ENCODE measurements around the gene RPN2.
"Not testable (repeated sequence)": the region's sequence is repeated elsewhere in the genome, so short reads cannot be mapped to it uniquely, and the experiment has no call there.

The RPN2 gene

DNA sequence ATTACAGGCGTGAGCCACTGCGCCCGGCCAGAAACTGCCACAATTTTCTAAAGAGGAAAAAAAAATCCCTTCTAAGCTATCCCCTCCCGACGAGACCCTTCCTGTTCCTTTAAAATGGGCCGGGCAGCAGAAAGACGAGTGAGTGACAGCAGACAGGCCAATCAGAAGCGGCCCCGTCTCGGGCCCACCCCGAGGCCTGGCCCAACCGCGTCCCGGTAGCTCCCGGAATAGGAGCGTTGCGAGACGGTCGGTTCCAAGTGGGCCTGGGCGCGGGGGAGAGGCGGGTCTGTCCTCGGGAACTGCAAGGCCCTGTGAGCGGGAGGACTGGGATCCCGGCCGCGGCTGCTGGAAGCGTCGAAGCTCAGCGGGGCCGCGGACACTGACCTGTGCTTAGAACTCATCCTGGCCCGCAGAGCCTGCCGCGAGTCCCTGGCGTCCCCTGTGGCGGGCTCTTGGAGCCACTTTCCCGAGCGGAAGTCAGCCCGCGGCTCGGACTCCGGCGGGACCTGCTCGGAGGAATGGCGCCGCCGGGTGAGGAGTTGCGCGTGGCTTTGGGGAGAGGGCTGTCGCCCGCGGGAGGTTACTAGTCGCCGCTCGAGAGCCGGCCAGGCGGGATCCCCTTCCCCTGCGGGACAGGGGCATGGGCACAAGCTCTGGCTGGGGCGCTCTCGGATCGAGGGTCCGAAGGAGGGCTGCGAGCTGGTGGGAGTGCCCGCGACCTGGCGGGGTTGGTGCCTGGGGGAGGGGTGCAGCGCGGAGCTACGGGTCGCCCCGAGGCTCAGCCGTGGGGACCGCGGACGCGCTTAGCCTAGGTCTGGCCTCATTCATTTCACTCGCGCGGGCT is at the start of gene RPN2, which contains the start of gene MROH8:
Gene RPN2, plus strand, starts transcription at position 492 of the 844 bp plus-strand sequence. Its CDS starts 27 bp downstream, at position 519.
Gene MROH8, minus strand, starts transcription at position 710 of the 844 bp plus-strand sequence.
- DNase-seq (ENCODE audit: low read depth) = peak; percentile 95

DNA sequence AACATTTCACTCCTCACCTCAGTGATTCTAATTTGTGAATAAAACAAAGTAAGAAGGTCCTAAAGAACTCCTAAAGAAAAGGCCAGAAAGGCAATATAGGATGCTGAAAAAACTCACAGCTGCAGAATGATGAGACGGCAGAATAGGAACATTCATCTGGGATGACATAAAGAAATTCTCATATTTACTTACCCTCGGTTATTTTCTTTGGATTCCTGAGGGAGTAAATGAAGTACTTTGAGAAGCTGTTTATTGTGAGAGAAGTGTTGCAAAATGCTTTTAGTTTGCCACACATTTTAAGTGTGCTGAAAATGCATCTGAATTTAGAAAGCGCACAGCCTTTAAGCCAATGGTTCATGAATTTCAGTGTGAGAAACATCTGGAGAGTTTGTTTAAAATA is 47.6 kb upstream of the RPN2 start:
- no peak for DNase-seq (ENCODE audit: low read depth)

DNA sequence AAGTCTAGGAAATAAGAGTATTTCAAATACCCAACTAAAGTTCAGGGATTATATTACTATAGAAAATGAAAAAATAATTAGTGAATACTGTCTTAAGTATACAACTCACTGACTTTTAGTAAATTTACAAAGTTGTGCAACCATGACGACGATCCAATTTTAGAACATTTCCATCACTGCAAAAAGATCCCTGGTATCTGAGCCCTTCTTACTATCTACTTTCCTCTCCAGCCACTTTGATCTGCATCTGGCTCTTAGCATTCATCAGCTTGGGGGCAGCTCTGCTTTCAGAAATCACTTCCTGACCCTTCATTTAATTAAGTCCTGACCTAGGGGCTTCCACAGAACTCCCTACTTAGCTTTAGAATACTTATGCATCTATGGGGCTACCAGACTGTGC is 45.2 kb upstream of the RPN2 start:
- DNase-seq (ENCODE audit: low read depth) = no peak

DNA sequence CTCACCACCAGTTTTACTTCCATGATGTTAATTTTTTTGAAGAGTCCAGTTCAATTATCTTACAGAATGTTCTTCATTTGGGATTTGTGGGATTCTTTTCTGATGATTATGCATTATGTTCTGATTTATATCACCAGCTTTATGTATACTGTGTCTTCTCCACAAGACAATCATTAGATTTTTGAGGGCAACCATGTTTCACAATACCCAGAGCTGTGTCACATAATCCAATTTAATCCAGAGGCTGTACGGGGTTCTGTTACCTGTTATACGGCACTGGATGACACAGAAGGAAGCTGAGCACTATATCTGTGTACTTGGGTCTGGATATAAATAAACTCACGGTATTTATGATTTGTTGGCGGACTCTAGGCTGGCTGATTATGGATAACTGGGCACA is 41.6 kb upstream of the RPN2 start:
- DNase-seq (ENCODE audit: low read depth) = no peak

DNA sequence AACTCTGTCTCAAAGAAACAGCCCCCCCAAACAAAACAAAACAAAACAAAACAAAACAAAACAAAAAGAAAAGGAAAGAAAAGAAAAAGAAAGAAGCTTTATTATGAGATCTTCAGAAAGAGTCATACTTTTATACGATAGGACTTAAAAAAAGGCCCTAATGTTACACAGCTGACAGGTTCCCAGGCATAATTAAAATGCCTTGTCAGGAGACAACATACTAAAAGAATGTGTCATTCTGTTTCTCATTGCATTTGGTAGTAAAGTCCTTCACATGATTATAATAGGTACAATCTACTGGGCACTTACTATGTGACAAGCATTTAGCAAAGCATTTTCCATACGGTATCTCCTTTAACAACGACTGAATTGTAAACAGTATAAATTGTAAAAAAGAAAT is 36.4 kb upstream of the RPN2 start:
- no peak for DNase-seq (ENCODE audit: low read depth)

DNA sequence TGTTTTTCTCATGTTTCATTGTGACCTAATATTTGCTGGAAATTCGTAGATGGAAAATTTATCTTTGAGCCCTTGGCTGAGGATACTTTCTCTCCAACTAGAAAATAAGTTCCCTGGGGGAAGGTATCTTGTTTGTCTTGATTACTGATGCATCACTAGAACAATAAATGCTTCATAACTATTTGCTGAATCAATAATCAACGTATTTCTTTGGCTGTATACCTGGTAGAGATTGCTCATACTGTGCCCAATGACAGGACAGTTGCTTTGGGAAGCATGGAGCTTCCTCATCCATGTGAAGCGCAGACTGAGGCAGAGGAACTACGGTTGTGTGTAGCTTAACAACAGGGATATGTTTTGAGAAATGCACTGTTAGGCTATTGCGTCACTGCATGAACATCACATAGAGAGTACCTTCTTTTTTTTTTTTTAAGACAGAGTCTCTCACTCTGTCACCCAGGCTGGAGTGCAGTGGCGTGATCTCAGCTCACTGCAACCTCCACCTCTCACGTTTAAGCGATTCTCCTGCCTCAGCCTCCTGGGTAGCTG is 34.2 kb upstream of the RPN2 start:
- DNase-seq (ENCODE audit: low read depth) = no peak

DNA sequence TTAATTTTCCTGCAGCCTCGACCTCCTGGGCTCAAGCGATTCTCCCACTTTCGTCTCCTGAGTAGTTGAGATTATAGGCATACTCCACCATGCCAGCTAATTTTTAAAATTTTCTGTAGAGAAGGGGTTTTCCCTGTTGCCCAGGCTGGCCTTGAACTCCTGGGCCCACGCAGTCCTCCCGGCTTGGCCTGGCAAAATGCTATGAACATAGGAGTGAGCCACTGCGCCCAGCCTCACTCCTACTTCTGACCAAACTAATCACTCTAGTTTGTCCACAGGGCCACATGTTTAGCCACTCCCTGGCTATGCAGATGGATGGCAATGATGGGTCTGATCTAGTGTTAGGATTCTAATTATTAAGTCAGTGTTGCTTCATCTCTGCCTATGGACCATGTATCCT is 31.9 kb upstream of the RPN2 start:
- DNase-seq (ENCODE audit: low read depth) = no peak

DNA sequence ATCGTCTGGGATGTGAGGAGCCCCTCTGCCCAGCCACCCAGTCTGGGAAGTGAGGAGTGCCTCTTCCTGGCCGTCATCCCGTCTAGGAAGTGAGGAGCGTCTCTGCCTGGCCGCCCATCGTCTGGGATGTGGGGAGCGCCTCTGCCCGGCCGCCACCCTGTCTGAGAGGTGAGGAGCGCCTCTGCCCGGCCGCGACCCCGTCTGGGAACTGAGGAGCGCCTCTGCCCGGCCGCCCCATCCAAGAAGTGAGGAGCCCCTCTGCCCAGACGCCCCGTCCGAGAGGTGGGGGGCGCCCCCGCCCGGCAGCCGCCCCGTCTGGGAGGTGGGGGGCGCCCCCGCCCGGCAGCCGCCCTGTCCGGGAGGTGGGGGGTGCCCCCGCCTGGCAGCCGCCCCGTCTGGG is 28.3 kb upstream of the RPN2 start:
- not testable (repeated sequence) for DNase-seq (ENCODE audit: low read depth)

DNA sequence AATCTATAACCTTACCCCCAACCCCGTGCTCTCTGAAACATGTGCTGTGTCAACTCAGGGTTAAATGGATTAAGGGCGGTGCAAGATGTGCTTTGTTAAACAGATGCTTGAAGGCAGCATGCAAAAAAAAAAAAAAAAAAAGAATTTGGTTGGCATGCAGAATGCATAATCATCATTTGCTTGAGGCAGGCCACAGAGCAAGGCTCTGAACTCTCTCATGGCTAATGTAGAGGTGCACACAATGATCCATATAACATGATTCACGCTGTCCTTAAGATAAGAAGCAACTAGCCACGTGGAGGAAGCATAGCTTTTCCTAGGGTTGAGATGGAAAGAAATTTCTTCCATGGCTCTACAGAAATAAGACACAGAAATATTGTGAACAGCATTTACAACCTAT is 27.6 kb upstream of the RPN2 start:
- DNase-seq (ENCODE audit: low read depth) = no peak

DNA sequence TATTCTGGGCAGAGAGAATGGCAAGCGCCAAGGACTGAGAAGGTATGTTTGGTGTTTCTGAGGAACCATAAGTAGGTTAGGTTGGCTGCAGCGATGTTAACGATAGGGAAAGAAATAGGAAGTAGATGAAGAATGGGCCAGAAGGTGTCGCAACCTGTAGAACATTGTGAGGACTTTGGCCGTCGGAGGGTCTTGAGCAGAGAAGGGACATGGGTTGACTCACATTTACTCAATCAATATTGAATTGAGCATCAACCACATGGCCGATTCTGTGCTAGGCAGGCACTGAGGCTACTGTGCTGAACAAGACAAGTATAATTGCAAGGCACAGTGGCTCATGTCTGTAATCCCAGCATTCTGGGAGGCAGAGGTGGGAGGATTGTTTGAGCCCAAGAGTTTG is 26.8 kb upstream of the RPN2 start:
- no peak for DNase-seq (ENCODE audit: low read depth)

DNA sequence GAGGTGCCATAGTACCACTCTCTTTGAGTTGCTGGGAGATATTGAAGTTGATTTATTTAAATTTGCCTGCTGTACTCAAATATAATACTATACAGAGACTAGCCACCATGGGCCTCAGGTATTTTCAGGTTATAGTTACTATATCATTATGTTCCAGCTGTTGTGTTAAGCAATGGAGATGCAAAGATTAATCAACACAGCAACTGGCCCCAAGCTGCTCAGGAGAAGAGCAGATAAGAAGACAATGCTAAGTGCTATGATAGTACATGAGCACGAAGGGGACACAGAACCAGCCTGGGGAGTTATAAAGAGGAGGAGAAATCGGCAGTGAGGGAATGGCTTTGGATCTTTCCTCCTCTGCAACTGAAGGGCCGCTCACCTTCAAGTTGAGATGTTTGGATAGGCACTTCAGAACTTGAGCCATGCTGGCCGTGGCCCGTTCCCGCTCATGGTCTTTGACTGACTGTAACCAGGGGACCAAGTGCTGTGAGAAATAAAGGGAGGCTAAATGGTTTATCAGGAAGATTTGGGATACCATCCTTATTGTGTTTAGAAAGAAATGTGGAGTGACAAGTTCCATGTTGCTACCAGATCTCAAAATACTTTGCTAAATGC is 24.3 kb upstream of the RPN2 start:
- no peak for DNase-seq (ENCODE audit: low read depth)

DNA sequence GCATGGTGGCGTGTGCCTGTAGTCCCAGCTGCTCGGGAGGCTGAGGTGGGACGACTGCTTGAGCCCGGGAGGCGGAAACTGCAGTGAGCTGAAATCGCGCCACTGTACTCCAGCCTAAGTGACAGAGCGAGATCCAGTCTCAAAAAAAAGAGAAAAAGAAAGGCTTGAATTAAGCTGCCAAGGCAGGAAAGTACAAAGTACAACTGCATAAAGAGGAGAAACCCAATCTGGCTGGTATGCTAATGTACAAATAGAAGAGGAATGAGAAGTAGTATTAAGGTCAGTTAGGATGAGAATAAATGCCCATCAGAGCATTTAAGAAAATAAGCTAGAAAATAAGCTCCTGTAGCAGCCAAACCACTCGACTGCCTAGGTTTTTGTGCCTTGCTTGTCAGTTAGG is 23.1 kb upstream of the RPN2 start:
- no peak for DNase-seq (ENCODE audit: low read depth)

DNA sequence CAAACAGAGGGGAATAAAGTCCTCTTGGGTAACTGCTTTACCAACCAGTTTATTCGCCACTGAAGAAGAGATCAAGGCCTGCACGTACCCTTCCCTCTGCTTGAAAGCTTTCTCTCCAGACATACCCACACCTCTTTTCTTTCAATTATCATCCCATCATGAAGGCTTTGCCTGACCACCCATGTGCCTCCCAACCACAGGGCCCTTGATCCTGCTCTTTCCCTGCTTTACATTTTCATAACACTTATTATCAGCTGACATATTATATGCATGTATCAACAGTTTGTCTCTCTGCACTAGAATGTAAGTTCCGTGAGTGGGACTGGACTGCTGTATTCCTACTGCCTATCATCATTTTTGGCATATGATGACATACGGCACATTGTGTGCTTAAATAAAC is 20.9 kb upstream of the RPN2 start:
- DNase-seq (ENCODE audit: low read depth) = no peak

DNA sequence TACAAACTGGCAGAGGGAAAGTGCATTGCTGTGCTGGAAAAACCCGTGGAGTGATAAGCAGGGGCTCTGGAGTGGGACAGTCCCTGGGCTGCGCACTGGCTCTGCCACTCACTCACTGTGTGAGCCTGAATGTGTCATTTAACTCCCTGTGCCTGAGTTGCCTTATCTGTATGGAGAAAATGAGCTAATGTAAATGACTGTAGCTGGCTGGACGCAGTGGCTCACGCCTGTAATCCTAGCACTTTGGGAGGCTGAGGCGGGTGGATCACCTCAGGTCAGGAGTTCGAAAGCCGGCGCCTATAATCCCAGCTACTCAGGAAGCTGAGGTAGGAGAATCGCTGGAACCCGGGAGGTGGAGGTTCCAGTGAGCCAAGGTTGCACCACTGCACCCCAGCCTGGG is 18.4 kb upstream of the RPN2 start:
- DNase-seq (ENCODE audit: low read depth) = no peak

DNA sequence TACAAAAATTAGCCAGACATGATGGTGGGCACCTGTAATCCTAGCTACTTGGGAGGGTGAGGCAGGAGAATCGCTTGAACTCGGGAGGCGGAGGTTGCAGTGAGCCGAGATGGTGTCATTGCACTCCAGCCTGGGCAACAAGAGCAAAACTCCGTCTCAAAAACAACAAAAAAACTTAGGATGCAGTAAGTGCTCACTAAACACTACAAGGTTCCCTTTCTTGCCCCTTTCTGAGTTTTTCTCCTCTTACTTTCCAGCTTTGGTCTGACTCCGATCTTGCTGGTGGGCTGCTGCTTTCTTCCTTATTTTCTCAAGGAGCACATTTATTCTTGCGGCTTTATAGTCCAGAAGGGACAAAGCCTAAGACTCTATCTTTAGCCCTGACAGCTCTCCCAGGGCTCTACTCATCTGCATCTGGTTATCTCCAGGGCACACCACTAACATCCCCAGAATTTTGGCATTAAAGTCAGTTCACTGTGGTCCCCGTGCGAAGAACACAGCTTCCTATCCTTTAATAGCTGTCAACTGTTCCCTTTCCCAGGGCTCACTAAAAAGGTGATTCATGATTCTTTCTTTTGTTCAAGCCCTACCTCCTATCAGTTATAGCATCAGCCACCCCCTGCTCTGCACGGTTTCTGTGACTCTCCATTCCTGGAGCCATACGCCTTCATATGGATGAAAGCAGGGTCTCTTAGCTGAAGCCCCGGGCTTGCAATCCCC is 17.1 kb upstream of the RPN2 start:
- no peak for DNase-seq (ENCODE audit: low read depth)

DNA sequence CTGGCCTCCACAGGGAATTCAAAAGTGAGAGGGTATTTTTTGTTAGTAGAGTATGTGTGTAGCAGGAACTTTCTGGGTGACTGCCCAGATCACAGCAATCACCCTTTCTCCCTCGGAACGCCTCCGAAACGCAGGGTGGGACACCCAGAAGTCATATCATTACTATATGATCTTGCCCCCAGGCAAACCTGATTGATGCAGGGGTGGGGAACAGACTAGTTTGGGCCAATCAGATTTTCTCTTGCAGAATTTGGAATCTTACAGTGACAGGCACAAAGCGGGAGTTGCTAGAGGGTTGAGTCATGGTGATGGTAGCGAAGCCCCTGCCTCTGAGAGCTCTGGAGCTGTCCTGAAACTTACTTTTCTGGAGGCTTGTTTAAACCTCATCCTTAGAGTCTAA is 16.5 kb upstream of the RPN2 start:
- no peak for DNase-seq (ENCODE audit: low read depth)

DNA sequence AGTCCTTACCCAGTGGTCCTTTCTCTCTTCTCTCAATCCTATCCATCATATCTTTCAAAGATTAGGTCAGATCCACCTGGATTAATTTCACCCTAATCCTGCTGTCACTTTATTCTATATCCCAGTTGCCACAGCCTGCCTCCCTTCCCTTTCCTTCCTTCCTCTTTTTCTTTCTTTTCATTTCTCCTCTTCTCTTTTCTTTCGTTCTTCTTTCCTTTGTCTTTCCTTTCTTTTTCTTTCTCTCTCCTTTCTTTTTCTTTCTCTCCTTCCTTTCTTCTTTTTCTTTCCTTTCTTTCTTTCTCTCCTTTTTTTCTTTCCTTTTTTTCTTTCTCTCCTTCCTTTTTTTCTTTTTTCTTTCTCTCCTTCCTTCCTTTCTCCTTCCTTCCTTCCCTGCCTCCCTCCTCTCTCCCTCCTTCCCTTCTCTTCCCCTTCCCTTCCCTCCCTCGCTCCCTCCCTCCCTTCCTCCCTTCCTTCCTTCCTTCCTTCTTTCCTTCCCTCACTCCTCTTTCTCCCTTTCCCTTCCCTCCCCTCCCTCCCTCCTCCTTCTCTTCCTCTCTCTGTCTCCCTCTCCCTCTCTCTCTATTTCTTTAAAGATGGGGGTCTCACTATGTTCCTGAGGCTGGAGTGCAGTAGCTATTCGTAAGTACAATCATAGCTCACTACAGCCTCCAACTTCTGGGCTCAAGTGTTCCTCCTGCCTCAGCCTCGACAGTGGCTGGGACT is 15.1 kb upstream of the RPN2 start:
- DNase-seq (ENCODE audit: low read depth) = no peak

DNA sequence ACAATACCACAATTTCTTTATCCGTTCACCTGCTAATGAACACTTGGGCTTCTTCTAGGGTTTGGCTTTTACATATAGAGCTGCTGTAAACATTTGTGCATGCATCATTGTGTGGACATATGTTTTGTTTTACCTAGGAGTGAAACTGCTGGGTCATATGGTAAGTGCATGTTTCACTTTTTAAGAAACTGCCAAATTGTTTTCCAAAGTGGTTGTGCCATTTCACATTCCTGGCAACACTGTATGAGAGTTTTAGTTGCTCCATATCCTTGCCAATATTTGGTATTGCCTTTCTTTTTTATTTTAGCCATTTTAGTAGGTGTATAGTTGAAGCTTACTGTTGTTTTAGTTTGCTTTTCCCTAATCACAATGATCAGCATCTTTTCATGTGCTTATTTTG is 14.1 kb upstream of the RPN2 start:
- DNase-seq (ENCODE audit: low read depth) = no peak

DNA sequence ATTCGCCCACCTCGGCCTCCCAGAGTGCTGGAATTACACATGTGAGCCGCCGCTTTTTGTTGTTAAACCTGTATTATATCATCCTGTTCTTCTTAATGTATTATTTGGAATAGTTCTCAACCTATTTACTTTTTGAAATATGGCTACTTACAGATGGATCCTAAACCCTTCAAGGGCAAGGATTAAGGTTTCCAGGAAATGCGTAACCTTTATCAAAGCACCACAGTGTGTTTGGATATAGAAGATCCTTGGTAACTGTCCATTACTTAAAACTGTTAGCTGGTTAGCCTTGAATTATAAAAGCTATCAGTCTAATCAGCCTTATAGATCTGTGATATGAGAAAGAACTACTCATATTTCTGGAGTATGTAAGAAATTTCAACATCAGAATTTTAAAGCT is 12.3 kb upstream of the RPN2 start:
- DNase-seq (ENCODE audit: low read depth) = no peak

DNA sequence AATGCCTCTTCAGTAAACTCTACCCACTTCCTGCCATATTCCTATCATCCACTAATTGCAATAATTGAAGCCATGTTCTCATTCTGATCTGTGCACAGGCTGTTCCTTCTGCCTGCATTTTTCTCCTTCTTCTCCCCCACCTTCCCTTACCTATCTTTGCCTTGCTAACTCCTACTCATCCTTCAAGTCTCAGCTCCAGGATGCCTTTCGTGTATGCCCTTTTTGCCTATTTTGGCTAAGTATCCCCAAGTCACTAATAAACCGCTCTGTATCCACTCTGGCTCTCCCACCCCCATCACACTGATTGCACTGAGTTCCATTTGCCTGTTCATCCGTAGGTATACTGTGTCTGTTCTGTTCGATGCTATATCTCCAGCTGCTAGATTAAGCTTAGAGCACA is 6.3 kb upstream of the RPN2 start:
- DNase-seq (ENCODE audit: low read depth) = no peak

DNA sequence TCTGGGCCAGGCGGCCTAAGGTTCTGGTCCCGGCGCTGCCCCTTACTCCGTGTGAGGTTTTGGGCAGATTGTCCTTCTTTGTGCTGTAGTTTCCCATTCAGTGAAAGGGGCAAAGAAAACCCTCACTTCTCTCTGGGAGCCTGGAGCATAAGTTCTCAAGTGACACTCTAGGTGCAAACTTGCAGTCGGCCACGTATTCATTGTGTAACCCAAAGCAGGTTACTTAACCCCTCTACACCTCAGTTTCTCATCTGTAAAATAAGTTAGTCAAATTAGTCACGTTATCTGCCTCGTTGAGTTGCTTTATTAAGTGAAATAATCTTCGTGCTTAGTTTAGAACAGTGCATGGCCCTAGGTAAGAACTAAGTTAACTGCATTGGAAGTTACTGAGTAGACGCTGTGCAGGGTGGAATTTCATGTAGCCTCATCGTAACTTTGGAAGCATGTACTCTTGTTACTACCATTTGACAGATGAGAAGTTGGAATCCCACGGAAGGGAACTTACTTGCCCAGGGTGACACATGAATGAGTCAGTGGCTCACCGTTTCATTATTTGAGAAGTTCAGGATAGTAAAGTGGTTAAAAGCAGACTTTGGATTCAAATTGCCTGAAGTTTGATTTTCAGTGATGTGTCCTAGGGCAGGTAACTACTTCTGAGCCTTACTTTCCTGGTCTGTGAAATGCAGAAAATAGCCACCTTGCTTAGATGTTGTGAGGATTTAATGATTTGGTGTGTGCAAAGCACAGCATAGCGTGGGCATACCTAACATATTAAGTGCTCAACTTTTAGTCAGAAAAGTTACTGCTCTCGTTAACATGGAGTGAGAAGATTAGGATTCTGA is 774 bp downstream of the RPN2 start:
- DNase-seq (ENCODE audit: low read depth) = peak; percentile 11

All from activated T-cell treated with anti-CD3 and anti-CD28 coated beads for 24 hours (primary cell).